HL-60 (cell line): ENCODE data around the gene NAALADL2.

Source experiments
- DNase-seq, 2 experiments: peaks; one replicate each; pipeline ENCODE4 v3.0.0-alpha.2; 2010 to 2020; ENCODE audit warnings: low read depth in 1 of 2, low spot score in 1 of 2
- H3K27ac ChIP-seq: fragments of 250-450 bp; sonication (Bioruptor Pico); replicated peaks from 2 replicates; pipeline ENCODE4 v1.5.1; 2020; ENCODE audit warnings: mild to moderate bottlenecking, moderate library complexity
- H3K27me3 ChIP-seq: fragments of 250-450 bp; sonication (Bioruptor Pico); 2 replicates; pipeline ENCODE4 v1.5.1; 2021; ENCODE audit warnings: mild to moderate bottlenecking, moderate library complexity; ENCODE audit not compliant: insufficient read depth, poor library complexity, severe bottlenecking
- H3K4me3 ChIP-seq: replicated peaks from 2 replicates; pipeline ENCODE4 v1.5.1; 2011; ENCODE audit warnings: mild to moderate bottlenecking, control low read depth, low read length; ENCODE audit not compliant: insufficient read depth
- CTCF ChIP-seq: IDR thresholded peaks from one replicate; pipeline ENCODE4 v1.5.1; 2011; ENCODE audit warnings: low read length, control low read depth, inconsistent platforms; ENCODE audit not compliant: insufficient read depth
- GABPA ChIP-seq: IDR thresholded peaks from 2 replicates; pipeline ENCODE4 v1.6.1; 2012; ENCODE audit warnings: low read depth
- POLR2AphosphoS5 ChIP-seq: IDR thresholded peaks from 2 replicates; pipeline ENCODE4 v1.6.1; 2012; ENCODE audit warnings: low read depth
- REST ChIP-seq: IDR thresholded peaks from 2 replicates; pipeline ENCODE4 v1.6.1; 2012; ENCODE audit warnings: low read depth; ENCODE audit not compliant: insufficient replicate concordance
- SPI1 ChIP-seq: IDR thresholded peaks from 2 replicates; pipeline ENCODE4 v1.6.1; 2012; ENCODE audit warnings: low read depth, mild to moderate bottlenecking, borderline replicate concordance

NAALADL2 gene

GRCh38 chr3:175144368-175144767 is 285.2 kb downstream of the NAALADL2 start:
- Histone ChIP-seq H3K4me3 (no peak overlapping the region), H3K27ac (no peak overlapping the region), H3K27me3 (no peaks in the 10 kb centered on the region)
- no peak for DNase-seq
- TF ChIP-seq CTCF (no peak), REST (no peak), GABPA (no peak)

DNA sequence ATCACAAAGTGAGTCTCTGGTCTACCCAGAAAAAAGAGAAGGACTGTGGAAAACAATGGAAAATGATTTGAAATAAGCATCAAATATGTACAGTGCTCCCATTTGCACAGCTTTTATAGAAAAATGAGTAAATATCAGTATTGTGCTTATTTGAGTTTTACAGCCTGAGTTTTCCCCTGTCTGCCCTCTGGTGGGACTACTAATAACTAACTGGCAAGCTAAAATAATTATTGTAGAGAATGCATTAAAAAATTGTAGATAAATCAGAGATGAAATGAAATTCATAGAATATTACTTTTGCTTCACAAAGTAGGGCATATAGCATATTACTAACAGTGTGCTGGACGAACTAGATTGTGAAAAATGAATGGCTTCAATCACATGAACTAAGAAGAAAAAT is 287.1 kb downstream of the NAALADL2 start:
- TF ChIP-seq REST = no peak
- TF ChIP-seq CTCF = no peak
- TF ChIP-seq POLR2AphosphoS5 = no peak
- no peak for TF ChIP-seq SPI1
- no peak for TF ChIP-seq GABPA
- no peaks in the 10 kb centered on the region for H3K27me3 ChIP-seq
- no peak overlapping the region for H3K4me3 ChIP-seq
- H3K27ac ChIP-seq = no peak overlapping the region
- no peak for DNase-seq

DNA sequence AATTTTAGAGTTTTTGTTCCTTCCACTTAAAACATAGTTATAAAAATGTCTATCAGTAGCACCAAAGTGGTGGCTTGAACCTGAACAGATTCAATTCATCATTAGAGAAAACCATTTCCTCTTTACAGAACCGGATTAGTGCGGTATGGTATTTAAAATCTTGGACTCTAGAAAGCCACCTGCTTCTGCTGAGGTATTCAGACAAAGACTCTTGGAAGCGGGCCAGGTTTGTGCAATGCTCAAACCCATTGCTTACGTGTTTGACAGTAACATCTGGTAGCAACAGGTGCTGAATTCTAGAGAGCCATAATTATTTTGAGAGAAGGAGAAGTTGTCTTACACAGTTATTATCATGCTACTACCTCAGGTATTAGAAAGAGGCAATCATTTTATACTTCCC is 290.5 kb downstream of the NAALADL2 start:
- no peak overlapping the region for H3K27ac ChIP-seq
- TF ChIP-seq POLR2AphosphoS5 (no peak), SPI1 (0 out of 2 replicates have a peak, but pooled peaks have one; percentile 4)
- no peak for DNase-seq
- no peaks in the 10 kb centered on the region for H3K27me3 ChIP-seq
- H3K4me3 ChIP-seq = no peak overlapping the region

DNA sequence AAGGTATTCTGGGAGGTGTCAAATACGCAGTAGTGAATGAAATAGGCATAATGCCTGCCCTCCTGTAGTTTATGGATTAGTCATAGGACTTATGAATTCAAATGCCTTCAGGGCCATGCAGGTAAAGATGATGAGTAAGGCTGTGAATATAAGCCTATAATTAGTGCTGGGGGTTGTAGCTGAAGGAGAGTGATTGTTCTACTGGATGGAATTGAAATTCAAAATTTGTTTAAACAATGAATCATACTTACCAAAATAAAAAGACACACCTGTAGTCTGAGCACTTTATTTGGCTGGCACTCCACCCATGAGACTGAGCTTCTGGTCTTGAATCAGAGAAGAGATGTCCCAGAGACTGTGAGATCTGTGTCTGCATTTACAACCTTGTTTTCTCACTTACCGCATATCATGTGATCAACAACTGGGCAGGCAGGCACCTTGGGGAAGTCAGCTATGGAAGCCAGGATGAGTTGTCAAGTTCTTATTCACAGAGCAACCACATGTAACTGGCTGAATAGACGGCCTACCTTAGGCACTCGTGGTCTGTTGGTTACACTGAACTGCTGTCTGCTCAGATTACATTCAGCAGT is 291.8 kb downstream of the NAALADL2 start:
- Histone ChIP-seq H3K27me3 (no peaks in the 10 kb centered on the region), H3K27ac (no peak overlapping the region), H3K4me3 (no peak overlapping the region)
- TF ChIP-seq POLR2AphosphoS5 (no peak), REST (no peak), GABPA (no peak), SPI1 (no peak), CTCF (no peak)
- DNase-seq = no peak
